ENCODE results near the gene CACNA1A.

Gene CACNA1A

GRCh38 chr19:13301627-13302334 is 204.5 kb downstream of the CACNA1A start:
- no peak for DNase-seq

GRCh38 chr19:13300421-13301030 is 205.8 kb downstream of the CACNA1A start:
- DNase-seq = no peak

- no peak for DNase-seq
Measured at GRCh38 chr19:13299838-13300237, 206.4 kb downstream of the CACNA1A start.

GRCh38 chr19:13298565-13299481 is 207.5 kb downstream of the CACNA1A start:
- DNase-seq = no peak

DNA sequence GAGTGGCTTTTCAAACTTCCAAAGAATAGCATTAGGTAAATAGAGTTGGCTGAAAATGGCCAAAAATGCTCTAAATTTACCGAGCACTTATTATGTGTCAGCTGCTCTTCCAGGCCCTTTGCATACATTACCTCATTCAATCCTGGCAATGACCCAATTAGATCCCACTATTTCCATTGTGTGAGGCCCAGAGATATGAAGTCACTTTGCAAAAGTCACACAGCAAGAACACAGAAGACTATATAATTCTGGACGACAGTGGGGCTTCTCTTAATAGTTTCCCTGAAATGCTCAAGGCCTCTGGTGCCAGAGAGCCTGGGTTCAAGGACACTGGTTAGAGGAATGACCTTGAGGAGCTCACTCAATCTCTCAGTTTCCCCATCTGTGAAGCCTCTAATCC is 209.3 kb downstream of the CACNA1A start:
- DNase-seq = no peak

DNA sequence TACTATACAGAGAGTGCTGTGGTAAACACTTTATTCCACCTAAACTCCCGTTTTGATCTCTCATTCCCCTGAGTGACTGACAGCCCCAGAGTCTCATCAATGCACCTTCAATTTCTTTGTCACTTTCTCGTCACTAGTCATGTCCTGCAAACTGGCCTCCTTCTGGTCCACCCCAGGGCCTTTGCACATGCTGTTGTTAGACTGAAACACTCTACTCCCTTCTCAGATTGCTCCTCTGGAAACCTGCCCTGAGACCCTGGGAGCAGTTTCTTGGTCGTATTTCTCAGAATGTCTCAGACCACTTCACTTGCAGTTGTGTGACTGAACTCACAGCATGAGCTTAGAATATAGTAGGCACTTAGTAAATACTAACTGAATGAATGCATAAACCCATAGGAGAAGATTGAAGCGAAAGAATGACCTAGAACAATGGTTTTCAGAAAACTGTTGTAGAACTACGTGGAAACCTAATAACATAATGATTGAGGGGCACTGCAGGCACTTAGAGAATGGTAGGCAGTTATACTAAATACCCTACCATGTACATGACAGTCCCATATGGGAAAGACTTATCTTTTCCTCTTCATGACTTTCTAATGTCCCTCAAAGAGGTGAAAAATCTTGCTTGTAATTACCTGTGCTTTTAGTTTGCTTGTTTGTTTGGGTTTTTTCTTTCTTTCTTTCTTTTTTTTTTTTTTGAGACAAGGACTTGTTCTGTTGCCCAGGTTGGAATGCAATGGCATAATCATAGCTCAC is 211.3 kb downstream of the CACNA1A start:
- DNase-seq = no peak

GRCh38 chr19:13291913-13292312 is 214.4 kb downstream of the CACNA1A start:
- DNase-seq = no peak

GRCh38 chr19:13290741-13291140 is 215.5 kb downstream of the CACNA1A start:
- no peak for DNase-seq

GRCh38 chr19:13289295-13289694 is 217.0 kb downstream of the CACNA1A start:
- DNase-seq = no peak

DNA sequence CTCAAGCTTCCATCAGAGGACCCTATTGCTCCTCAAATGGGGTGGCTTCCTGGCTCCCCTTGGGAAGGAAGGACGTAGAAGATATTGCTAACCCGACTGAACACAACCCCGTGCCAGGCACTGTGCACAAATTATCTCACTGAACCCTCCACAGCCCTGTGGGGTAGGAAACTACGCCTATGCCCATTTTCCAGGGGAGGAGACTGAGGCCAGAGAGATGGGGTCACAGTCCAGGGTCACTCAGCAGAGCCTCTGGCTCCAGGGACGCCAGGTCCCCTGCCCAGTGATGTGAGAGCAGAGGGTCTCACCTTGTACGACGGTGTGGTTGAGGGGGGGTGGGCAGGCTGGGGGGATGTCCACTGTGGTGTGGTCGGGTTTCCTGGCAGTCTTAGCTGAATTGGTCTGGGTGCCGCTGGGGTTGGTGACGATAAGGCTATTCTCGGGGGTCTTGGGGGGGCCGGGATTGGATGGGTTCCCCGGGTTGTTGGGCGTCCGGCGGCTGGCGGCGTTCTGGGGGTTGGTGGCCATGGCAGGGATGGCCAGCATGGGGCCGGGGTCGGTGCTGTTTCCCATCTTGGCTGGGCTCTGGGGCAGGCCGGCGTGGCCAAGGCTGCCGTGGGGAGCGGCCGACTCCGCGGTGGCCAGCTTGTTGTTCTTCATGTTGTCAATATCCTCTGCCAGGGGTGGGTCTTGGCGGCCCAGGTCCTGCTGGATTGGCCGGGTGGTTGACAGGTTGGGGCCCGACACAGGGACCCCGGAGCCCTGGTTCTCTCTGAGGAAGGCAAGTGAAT is 219.9 kb downstream of the CACNA1A start:
- DNase-seq = no peak

DNA sequence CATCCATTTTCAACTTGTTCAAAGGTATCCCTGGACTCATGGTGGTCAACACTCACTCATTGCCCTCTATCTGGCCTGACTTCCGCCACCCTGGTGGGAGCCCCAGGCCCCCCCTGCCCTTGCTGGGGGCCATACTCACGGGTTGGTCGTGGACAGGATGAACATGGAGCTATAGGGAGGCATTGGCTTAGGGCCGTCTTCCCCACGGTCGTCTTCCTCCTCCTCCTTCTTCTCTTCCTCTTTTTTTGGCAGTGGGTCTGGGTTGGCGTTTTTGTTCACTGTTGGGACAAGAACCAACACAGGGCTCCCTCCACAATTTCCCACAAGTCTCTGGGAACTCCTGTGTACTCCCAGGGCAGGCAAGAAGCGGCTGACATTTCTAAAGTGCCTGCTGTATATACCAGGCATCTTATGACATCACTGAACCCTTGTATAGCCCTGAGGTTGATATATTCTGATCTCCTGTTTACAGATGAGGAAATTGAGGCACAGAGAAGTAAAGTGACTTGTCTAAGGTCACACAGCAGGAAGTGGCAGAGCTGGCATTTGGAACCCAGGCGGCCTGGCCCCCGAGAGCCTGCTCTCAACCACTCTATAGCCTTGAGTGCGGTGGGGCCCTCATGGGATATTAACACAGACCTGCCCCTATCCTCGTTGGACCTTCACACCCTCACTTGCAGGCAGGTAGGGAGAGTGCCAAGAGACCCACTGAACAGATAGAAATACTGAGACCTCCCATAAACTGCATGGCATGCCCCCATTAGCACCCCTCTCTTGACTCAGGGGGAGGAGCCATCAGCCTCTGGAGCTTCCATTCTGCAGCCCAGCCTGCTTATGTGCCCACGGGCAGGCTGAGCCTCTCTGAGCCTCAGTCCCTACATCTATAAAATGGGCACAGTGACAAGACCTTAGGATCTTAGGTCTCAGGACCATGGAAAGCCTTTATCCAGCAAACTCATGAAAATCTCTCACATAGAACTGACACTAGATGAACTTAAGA is 221.1 kb downstream of the CACNA1A start:
- DNase-seq = peak in 1 of 2 donors; percentile 7

DNA sequence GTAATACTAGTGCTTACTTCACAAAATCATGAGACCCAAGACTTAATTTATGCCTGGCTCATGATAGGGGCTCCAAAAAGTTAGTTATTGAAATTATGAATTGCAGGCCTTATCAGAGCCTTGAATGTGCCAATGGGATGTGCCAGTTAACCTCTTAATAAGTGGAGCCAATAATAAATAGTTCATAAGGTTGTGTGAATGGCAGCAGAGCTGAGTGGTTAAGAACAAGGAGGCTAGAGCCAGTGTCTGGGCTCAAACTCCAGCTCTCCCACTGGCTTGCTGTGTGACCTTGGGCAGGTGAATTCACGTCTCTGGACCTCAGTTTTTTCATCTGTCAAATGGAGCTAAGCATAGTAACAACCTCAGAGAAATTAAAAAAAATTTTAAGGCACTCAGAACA is 222.4 kb downstream of the CACNA1A start:
- DNase-seq = no peak

GRCh38 chr19:13282486-13283065 is 223.7 kb downstream of the CACNA1A start:
- DNase-seq = no peak

DNA sequence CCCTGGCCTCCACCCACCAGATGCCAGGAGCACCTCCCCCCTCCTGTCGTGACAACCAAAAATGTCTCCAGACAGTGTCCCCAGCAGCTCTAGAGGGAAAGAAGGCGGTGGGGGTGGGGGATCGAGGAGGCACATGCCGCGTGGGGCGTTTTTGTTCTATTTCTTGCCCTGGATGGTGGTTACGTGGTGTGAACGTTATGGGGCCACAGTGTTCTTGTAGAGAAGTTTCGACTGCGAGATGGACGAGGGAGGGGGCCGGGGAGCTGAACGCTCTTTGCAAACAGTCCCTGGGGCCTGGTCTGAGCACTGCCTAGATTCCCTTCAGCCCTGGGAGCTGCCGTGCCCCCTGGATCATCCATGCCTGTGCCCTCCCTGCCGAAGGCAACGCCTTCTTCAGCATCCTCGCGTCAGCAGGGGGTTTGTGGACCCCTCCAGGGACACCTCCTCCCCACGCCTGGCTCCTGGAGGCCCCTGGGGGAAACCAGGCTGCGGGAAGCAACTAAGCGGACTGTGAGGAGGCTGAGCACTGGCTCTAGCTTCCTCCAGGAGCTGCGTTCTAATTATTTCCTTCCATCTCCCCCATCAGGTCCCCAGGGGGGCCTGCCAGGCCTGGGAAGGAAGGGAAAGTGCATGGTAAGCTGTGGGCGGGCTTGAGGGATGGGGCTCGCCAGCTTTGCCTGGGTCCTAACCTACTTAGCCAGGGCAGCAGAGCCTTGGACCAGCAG is 224.6 kb downstream of the CACNA1A start:
- no peak for DNase-seq

DNA sequence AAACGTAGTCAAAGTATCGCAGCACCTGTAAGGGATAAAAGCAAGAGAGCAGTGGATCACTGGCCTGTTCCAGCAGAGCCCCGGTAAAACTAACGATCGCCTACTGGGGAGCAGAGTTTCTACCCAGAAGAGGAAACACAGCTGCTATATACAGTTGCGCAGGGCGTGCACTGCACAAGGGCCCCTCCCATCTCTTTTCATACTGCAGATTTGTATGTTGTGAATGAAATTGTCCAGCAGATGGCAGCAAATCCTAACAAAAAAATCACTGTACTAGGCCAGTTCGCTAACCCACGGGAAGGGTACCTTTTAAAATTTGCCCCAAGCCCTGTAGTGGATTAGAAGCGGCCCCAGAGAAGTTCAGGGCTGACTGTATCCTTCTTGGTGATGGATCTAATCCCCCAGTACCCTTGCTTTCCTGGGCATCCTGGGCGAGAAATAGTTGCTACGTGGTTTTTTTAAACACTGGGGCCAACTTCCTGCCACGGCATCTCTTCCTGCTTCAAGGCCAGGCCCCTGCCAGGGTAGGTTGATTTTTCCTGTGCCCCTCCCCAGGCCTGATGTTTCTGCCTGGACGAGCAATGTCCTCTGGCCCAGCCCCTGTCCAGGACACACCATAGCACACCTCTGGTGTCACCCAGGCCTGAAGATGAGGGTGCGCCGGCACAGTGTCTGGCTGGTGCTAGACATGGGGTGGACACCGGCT is 229.0 kb downstream of the CACNA1A start:
- DNase-seq = peak; percentile 84 to 92

DNA sequence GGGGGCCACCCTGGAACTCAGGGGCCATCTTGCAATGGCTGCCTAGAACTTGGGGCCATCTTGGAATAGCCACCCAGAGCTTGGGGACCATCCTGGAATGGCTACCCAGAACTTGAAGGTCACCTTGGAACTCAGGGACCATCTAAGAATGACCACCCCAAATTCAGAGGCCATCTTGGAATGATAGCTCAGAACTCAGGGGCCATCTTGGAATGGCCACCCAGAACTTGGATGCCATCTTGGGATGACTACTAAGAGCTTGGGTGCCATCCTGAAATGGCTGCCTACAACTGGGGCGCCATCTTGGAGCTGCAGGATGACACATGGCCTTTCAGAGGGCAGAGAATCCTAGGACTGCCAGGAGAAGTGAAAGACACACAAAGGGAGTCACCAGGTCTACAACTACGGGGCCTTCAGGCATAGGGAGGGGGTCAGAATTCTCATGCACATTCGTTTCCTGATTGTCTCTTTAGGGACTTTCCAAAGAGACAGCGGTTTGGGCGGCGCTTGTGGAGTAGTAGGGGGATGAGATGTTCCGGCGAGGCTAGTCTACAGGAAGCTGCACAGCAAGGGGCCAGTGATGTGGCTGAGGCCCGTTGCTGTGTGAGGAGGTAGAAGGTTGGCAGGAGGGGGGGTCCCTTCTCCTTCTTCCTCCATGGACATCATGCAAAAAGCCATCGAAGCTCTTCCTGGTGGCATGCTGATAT is 231.1 kb downstream of the CACNA1A start:
- DNase-seq = no peak

- DNase-seq = no peak
Measured at GRCh38 chr19:13270514-13271105, 235.7 kb downstream of the CACNA1A start.

GRCh38 chr19:13269348-13269747 is 236.9 kb downstream of the CACNA1A start:
- no peak for DNase-seq
